NCI-H524 (cell line): ENCODE results near the gene B3GNT3.
"Not testable (repeated sequence)": the region's sequence is repeated elsewhere in the genome, so short reads cannot be mapped to it uniquely, and the experiment has no call there.

Source experiments
- DNase-seq, 2 experiments: peaks; one replicate each; lab custom pipeline; 2025; lab: John Stamatoyannopoulos, UW

The B3GNT3 gene

DNA sequence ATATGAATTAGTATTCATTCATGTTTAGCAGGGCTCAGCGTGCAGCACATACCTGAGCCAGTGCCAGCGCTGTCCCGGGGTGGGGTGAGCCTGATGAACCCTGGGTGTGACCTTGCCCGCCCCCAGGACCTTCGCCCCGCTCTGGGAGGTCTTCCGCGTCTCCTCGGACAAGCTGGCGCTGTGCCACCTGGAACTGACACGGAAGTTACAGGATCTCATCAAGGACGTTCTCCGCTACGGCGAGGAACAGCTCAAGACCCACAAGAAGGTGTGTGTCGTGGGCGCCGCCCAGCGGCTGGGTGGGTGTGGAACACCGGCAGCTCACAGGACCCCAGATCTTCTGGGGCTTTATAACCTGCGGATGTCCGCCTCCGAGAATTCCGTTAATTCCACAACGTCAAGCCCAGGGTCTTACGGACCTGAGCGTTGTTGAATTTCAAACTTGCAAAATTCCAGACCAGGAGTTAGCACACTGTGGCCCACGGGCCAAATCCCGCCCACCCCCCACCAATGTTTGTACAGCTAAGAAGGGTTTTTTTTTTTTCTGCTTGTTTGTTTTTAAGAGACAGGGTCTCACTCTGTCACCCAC, 28.3 kb upstream of the B3GNT3 start:
- DNase-seq, result peak; percentile 89 to 94

DNA sequence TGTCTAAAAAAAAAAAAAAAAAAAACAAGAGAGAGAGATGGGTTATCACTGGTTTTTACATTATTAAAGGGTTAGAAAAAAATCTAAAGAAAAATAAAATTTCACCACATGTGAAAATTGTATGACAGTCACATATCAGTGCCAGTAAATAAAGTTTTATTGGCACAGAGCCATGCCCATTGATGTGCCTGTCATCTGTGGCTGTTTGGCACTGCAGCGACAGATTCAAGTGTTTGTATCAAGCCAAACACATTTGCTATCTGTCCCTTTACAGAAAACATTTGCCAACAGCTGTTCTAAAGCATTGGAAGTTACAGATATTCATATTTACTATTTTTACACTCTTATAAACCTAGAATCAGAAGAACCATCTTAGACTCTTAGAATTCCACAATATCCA, 27.4 kb upstream of the B3GNT3 start:
- no peak for DNase-seq

DNA sequence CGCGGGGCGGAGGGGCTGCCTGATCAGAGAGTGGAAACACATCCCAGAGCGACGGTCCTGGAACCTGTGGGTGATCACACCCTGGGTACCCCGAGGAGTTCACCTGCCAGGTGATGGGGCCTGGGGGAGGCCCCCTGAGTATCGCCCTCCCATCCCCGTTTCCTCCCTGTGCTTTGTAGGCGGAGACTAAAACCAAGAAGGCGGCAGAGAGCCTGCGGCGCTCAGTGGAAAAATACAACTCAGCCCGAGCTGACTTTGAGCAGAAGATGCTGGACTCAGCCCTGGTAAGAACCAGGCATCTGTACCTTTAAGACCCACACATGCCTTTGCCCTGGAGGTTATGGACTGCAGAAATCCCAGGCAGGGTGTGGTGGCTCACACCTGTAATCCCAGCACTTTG, 24.3 kb upstream of the B3GNT3 start:
- no peak for DNase-seq

DNA sequence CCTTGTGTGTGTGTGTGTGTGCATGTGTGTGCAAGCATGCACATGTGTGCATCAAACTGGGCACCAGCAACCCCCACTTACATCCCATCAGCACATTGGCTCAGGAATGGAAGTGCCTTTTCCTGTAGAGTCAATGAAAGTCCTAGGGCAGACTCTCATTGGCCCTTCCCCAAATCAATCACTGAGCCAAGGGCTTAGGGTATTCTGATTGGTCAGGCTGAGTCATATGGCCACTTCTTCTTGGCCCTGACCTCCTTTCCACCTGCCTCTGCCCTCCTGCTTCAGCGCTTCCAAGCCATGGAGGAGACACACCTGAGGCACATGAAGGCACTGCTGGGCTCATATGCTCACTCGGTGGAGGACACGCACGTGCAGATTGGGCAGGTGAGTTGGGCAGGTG, 22.8 kb upstream of the B3GNT3 start:
- no peak for DNase-seq

DNA sequence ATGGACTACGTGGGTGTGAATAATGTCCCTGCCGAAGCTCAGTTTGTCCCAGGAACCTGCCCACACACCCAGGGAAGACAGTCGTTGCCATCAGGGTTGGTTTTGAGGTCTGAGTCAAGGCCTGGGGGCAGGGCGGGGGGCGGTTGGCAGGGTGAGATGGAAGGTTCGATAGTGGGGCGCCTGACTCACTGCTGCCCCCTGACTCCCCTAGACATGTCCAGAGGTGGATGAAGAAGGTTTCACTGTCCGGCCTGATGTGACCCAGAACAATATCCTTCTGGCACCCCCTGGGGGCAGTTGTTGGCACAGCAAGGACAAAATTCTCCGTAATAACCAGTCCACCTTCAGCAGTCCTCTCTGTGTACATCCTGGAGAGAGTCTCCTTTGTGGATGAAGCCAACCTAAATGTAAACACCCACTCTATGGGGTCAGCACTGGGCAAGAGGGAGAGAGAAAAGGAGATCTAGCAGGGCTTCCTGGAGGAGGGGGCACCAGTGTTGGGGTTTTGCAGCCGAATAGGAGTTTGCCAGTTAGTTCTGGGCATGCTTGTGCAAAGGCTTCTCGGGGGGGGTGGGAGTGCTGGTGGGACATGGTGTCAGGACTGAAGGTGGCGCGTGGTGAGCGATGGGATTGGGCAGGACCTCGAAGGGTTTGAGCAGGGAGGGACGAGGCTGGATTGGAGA, 19.6 kb upstream of the B3GNT3 start:
- DNase-seq, result peak in 1 of 2 experiments; percentile 37

DNA sequence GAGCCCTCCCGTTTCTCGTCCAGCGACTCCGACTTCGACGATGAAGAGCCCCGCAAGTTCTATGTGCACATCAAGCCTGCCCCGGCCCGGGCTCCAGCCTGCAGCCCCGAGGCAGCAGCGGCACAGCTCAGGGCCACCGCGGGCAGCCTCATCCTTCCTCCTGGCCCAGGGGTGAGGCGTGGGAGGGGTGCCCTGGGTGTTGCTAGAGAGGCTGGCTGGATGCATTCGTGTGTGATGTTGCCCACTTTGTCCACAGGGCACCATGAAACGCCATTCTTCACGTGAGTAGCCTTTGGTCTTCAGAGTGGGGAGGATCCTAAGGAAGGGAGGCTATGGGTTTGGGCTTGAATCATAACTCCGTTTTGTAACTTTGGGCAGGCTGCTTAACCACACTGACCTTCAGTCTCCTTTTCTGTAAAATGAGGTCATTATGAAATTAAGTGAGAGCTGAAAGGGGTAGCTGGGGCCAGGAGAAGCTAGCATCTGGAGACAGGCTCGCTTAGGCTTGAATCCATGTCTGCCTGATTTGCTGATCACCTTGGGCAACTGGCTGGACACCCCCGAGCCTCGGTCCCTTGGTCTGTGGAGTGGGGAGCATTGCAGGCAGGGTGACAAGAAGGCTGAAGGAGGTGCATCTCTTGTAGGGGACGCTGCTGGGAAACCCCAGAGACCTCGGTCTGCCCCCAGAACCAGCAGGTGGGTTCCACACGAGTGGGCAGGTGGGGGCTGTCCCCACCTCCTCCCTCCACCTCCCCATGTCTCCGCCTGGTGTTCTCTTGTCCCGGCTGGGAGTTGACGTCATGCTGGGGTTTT, 18.7 kb upstream of the B3GNT3 start:
- DNase-seq, result no peak

DNA sequence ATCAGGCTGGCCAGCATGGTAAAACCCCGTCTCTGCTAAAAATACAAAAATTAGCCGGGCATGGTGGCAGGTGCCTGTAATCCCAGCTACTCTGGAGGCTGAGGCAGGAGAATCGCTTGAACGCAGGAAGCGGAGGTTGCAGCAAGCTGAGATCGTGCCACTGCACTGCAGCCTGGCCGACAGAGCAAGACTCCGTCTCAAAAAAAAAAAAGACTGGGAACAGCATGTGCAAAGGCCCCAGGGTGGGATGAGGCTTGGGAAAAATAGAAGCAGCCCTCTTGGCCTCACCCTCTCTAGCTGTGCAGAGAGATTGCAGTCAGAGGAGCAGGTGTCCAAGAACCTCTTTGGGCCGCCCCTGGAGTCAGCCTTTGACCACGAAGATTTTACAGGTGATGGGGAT, 17.1 kb upstream of the B3GNT3 start:
- not testable (repeated sequence) for DNase-seq

DNA sequence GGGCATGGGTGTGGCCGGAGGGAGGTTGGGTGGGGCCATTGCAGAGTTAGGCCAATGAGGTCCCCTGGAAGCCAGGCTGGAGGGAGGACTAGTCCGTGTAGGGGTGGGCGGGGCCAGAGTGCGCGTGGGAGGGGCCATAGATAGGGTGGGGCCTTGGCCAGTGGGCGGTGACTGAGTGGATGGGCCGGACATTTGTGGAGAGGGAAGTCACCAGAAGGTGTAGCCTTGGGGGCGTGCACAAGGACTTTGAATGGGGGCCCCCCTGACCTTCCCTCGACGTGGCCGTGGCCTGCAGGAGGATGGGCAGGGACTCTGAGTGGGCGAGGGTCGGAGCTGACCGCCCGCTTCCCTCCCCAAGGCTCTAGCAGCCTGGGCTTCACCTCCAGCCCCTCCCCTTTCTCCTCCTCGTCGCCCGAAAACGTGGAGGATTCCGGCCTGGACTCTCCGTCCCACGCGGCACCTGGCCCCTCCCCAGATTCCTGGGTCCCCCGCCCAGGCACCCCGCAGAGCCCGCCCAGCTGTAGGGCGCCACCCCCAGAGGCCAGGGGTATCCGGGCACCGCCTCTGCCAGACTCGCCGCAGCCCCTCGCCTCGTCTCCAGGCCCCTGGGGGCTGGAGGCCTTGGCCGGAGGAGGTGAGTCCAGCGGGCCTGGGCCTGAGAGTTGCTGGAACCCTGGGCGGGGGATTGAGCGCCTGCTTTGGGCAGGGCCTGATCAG, 16.5 kb upstream of the B3GNT3 start:
- DNase-seq, result no peak

DNA sequence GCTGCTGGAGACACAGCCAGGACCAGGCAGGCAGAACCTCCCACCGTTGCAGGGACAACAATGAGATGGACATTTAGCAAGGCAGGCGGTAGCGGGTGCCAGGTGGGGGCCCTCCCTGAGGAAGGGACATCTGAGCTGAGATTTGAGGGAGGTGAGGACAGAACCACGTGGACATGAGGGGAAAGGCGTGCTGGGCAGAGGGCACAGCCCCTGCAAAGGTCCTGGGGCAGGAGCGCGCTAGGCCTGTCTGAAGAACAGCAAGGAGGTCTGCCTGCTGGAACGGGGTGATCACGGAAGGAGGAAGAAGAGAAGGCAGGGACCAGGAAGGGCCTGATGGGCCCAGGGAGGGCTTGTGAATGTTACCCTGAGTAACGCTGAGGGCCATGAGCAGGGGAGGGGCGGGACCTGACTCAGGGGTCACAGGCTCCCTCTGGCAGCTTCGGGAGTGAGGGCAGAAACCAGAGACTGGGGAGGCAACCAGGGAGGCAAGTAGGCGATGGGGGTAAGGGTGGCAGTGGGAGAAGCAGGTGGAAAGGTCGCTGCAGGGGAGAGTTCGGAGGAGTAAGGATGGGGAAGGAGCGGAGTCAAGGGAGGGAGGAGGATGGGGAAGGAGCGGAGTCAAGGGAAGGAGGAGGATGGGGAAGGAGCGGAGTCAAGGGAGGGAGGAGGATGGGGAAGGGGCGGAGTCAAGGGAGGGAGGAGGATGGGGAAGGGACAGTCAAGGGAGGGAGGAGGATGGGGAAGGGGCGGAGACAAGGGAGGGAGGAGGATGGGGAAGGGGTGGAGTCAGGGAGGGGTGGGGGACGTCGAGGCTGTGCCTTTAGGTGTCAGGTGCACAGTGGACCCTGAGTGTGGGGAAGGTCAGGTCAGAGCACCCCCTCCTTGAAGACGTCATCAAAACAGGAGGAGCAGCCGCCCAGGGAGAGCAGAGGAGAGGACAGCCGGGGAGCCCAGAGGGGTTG, 15.7 kb upstream of the B3GNT3 start:
- DNase-seq, result no peak

DNA sequence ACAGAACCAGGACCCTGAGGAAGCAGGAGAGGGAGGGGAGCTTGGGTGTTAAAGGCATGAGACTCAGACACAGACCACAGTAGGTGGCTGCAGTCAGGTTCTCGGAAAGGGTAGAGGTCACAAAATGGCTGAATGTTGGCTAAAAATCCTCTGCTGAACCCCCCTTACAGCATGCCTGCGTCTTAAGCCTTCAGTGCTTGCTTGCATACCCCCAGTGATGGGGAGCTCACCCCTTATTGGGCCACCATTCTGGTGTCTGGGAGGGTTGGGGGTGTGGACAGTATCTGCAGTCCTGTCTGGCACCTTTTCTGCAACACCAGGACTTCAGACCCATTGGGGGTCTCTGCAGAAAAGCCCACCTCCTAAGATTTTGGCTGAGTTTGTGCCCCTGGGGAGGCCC, 14.2 kb upstream of the B3GNT3 start:
- no peak for DNase-seq

DNA sequence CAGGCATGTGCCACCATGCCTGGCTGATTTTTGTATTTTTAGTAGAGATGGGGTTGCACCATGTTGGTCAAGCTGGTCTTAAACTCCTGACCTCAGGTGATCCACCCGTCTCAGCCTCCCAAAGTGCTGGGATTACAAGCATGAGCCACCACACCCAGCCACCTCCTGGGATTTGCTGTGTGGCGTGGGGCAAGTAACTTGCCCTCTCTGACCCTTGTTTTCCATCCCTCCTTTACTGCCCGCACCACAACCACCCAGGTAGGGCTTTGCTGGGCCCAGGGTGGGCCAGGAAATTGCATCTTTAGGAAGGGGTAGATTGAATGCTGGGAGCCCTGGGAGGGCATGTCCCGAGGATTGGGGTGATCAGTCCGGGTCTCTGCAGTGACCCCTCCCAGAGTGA, 11.2 kb upstream of the B3GNT3 start:
- DNase-seq, result not testable (repeated sequence)

DNA sequence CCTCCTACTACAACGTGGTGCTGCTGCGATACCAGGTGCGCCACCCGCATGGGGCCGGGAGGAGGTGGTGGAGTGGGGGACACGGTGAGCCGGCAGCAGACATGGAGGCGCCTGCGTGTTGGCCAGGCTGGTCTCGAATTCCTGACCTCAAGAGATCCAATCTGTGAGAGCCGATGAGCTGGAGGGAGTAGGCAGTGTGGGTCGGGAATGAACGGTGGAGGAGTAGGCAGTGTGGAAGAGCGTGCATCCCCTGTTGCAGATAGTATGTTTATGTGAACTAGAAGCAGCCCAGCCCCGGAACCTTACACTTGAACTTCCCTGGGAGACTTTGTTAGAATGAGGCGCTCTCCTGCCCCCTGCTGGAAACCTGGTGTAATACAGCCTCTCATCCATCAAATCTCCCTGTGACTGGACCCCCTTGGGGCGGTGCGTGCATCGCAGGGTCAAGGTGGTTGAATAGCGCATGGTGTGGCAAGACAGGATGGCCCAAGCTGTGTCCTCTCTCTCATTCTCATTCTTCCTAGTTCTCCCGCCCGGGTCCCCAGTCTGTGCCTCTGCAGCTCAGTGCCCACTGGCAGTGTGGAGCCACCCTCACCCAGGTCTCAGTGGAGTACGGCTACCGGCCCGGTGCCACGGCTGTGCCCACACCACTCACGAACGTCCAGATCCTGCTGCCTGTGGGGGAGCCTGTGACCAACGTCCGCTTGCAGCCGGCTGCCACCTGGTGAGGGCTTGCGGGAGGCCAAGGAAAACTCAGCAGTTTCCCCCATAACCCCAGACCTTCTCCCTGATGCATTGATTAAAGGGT, 10.5 kb upstream of the B3GNT3 start:
- DNase-seq, result peak; percentile 80

DNA sequence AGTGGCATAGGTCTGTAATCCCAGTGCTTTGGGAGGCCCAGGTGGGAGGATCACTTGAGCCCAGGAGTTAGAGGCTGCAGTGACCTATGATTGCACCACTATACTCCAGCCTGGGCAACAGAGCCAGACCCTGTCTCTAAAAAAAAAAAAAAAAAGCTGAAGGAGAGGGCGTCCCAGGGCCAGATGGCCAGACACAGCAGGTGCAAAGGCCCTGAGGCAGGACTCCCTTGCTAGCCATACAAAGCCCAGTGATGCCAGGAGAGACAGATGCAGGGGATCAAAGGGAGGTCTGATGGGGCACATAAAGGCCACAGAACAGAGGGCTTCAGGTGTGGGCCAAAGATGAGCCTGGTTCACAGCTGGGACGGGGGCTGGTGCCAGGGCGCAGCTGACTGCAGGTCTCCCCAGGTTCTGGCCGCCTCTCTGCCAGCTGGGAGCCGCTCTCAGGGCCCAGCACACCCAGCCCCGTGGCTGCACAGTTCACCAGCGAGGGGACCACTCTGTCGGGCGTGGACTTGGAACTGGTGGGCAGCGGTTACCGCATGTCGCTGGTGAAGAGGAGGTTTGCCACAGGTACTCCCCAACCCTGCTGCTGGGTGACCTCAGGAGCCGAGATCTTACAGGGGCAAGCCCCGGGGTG, 7.5 kb upstream of the B3GNT3 start:
- no peak for DNase-seq

DNA sequence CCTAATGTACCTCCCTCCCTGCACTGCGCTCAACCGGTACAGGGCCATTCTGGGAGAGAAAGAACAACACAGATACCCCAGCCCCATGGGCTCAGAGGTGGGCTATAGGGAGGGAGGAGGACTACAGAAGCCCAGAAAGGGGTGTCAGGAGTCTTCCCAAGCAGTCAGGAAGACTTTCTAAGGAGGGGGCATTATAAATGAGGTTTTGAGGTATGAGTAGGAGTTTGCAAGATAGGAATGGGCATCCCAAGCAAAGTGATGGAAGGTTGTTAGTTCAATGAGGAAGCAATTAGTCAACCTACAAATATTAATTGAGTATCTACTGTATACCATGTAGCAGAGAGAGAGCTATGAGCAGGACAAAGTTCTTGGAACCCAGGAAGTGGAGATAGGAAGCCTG, 6.3 kb upstream of the B3GNT3 start:
- no peak for DNase-seq

DNA sequence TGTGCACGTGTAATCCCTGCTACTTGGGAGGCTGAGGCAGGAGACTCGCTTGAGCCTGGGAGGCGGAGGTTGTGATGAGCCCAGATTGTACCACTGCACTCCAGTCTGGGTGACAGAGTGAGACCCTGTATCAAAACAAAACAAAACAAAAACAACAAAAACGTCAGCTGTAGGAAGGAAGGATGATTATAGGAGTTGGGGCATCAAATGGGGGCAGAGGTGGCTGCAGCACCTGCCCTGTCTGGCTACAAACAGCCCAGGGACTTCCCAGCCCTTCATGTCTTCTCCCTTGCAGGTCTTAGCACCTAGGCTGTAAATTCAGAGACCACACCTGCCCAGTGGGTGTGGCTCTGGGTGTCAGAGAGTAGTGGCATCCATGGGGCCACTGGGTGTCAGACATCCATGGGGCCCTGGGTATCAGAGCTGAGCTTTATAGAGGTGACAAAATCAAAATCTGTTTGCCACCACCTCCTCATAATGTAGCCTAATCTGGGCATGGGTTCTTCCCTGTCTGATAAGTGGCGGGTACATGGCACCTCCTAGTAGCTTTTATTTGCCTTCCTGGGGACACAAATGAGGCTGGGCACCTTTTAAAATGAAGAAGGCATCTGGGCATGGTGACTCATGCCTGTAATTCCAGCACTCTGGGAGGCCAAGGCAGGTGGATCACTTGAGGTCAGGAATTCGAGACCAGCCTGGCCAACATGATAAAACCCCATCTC, 4.7 kb upstream of the B3GNT3 start:
- no peak for DNase-seq

DNA sequence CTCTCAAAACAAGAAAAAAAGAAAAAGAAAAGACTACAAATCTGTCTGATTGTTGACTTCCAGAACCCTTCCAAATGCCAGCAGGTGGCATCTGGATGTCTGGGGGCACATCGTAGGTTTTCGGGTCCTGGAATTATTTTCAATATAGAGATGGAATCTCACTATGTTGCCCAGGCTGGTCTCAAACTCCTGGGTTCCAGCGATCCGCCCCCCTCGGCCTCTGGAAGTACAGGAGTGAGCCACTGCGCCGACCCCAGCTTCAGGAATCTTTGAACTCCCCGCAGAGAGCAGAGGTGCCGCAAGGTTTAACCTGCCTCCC, 567 bp upstream of the B3GNT3 start:
- no peak for DNase-seq

DNA sequence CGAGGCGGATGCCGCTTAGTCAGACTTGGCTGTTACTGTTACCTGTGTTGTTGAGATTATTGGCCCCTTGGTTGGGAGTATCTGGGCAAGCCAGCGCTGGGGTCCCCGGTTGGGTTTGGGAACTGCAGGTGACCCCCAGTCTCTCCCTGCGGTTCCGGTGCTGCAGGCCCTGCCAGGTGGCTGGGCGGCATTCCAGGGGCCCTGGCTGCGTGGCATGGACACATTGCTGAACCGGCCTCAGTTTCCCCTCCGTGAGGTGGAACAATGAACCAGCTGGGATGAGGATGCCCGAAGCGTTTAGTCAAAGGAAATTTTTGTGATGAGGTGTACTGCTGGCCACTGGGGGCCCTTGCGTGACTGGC, 538 bp downstream of the B3GNT3 start:
- DNase-seq, result no peak

DNA sequence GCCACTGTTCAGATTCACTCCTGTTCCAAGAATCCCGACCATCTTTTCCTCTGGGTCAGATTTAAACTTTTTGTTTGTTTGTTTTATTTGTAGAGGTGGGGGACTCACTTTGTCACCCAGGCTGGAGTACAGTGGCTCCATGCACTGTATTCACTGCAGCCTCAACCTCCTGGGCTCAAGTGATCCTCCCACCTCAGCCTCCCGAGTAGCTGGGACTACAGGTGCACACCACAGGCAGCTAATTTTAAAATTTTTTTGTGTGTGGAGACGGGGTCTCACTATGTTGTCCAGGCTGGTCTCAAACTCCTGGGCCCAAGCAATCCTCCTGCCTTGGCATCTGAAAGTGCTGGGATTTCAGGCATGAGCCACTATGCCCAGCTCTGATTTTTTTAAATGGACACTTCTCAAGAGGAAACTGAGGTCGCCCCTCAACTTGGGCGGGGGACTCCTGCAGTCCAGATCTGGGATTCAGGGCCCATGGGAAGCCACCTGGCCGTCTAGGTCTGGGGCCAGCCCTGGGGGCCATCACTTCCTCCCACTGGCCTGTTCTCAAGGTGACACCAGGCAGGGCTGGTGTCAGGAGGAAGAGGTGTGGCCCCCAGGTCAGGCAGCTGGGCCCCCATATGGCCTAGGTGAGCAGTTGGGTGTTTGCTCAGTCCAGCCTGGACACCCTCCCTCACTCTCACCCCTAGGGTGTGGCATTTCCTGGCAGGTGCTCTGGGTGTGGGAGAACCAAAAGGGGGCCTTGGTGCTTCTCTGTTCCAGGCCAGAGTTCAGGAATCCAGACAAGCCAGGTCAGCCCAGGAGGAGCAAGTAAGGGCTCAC, 1.3 kb downstream of the B3GNT3 start:
- DNase-seq, result no peak
